OCI-LY1 (cell line): ENCODE results near the gene SHROOM2.

Experiments
- H2AFZ ChIP-seq: fragments of 200-600 bp; sonication (generic), shearing (Covaris generic); 2 replicates; pipeline ENCODE4 v1.6.0; 2014; ENCODE audit warnings: antibody characterized with exemption, mild to moderate bottlenecking, low read length
- H3F3A ChIP-seq: fragments of 200-600 bp; sonication (generic), shearing (Covaris generic); 2 replicates; pipeline ENCODE4 v1.6.0; 2014; ENCODE audit warnings: mild to moderate bottlenecking, antibody characterized with exemption, low read length, moderate library complexity; ENCODE audit not compliant: insufficient read depth
- H3K27ac ChIP-seq: fragments of 200-600 bp; sonication (generic); 2 replicates; pipeline ENCODE4 v1.5.1; 2014; ENCODE audit warnings: low read length, mixed run types, mild to moderate bottlenecking, low read depth; ENCODE audit not compliant: poor library complexity, severe bottlenecking
- H3K27me3 ChIP-seq: fragments of 200-600 bp; sonication (generic); 2 replicates; pipeline ENCODE4 v1.6.0; 2014; ENCODE audit warnings: antibody characterized with exemption, mild to moderate bottlenecking, low read length, moderate library complexity; ENCODE audit not compliant: insufficient read depth
- H3K36me3 ChIP-seq: fragments of 200-600 bp; sonication (generic); 2 replicates; pipeline ENCODE4 v1.6.1; 2014; ENCODE audit warnings: mild to moderate bottlenecking, antibody characterized with exemption, low read length, moderate library complexity, mixed read lengths; ENCODE audit not compliant: insufficient read depth
- H3K4me1 ChIP-seq: fragments of 200-600 bp; sonication (generic); 2 replicates; pipeline ENCODE4 v1.5.1; 2014; ENCODE audit warnings: mild to moderate bottlenecking, low read length, moderate library complexity; ENCODE audit not compliant: insufficient read depth, severe bottlenecking
- H3K4me2 ChIP-seq: fragments of 200-600 bp; sonication (generic), shearing (Covaris generic); 2 replicates; pipeline ENCODE4 v1.6.1; 2014; ENCODE audit warnings: low read length
- H3K4me3 ChIP-seq: fragments of 200-600 bp; sonication (generic); 2 replicates; pipeline ENCODE4 v1.5.1; 2014; ENCODE audit warnings: low read length, low read depth, mild to moderate bottlenecking, mixed read lengths; ENCODE audit not compliant: poor library complexity, severe bottlenecking
- H3K79me2 ChIP-seq: fragments of 200-600 bp; shearing (Covaris generic); 2 replicates; pipeline ENCODE4 v1.6.1; 2016; ENCODE audit warnings: mixed run types, low read length, mixed read lengths; ENCODE audit not compliant: insufficient read depth
- H3K9ac ChIP-seq: fragments of 200-600 bp; sonication (generic), shearing (Covaris generic); 2 replicates; pipeline ENCODE4 v1.6.1; 2014; ENCODE audit warnings: mild to moderate bottlenecking, low read length, mixed read lengths
- H3K9me2 ChIP-seq: fragments of 200-600 bp; sonication (generic), shearing (Covaris generic); 2 replicates; pipeline ENCODE4 v1.6.1; 2014; ENCODE audit warnings: low read depth, mild to moderate bottlenecking, low read length, mixed read lengths
- H3K9me3 ChIP-seq: fragments of 200-600 bp; shearing (Covaris generic); 2 replicates; pipeline ENCODE4 v1.6.1; 2014; ENCODE audit warnings: low read length, mixed read lengths
- H4K20me1 ChIP-seq: fragments of 200-600 bp; sonication (generic), shearing (Covaris generic); 2 replicates; pipeline ENCODE4 v1.6.0; 2016; ENCODE audit warnings: mild to moderate bottlenecking, low read length; ENCODE audit not compliant: insufficient read depth
- CTCF ChIP-seq: fragments of 200-600 bp; sonication (generic), shearing (Covaris generic); IDR thresholded peaks from 2 replicates; pipeline ENCODE4 v1.5.1; 2017; ENCODE audit warnings: mild to moderate bottlenecking, antibody characterized with exemption, low read length, moderate library complexity, mixed read lengths
- EZH2 ChIP-seq: fragments of 200-600 bp; sonication (generic), shearing (Covaris generic); IDR thresholded peaks from 2 replicates; pipeline ENCODE4 v1.8.0; 2017; ENCODE audit warnings: borderline replicate concordance, mixed run types, mild to moderate bottlenecking, antibody characterized with exemption, low read length, moderate library complexity, mixed read lengths

SHROOM2 gene

GRCh38 chrX:9899640-9900111 is 113.4 kb downstream of the SHROOM2 start:
- no peaks in the 10 kb centered on the region for H3K9me3 ChIP-seq
- H3K9me2 ChIP-seq, result no peaks in the 10 kb centered on the region
- no peak for TF ChIP-seq EZH2
- no peak for TF ChIP-seq CTCF
- no peaks in the 10 kb centered on the region for H3K79me2 ChIP-seq
- H2AFZ ChIP-seq, result no peak overlapping the region
- H3K4me1 ChIP-seq, result no peaks in the 10 kb centered on the region
- no peaks in the 10 kb centered on the region for H3K36me3 ChIP-seq
- H3K27me3 ChIP-seq, result no peaks in the 10 kb centered on the region
- no peaks in the 10 kb centered on the region for H4K20me1 ChIP-seq
- no peak overlapping the region for H3K4me2 ChIP-seq
- H3F3A ChIP-seq, result no peaks in the 10 kb centered on the region
- no peak overlapping the region for H3K4me3 ChIP-seq
- H3K27ac ChIP-seq, result no peak overlapping the region
- H3K9ac ChIP-seq, result no peak overlapping the region

GRCh38 chrX:9902656-9903055 is 116.4 kb downstream of the SHROOM2 start:
- Histone ChIP-seq H3K27me3 (no peaks in the 10 kb centered on the region), H3K4me1 (no peaks in the 10 kb centered on the region), H3F3A (no peaks in the 10 kb centered on the region), H4K20me1 (no peaks in the 10 kb centered on the region), H3K27ac (no peak overlapping the region), H3K36me3 (no peaks in the 10 kb centered on the region), H2AFZ (no peak overlapping the region), H3K4me3 (no peak overlapping the region), H3K9me2 (no peaks in the 10 kb centered on the region), H3K9ac (no peak overlapping the region), H3K4me2 (no peak overlapping the region), H3K9me3 (no peaks in the 10 kb centered on the region), H3K79me2 (no peaks in the 10 kb centered on the region)
- TF ChIP-seq CTCF, result no peak
- TF ChIP-seq EZH2, result no peak

- no peak overlapping the region for H3K4me2 ChIP-seq
Observed at GRCh38 chrX:9903146-9903545, 116.9 kb downstream of the SHROOM2 start.

More at GRCh38 chrX:9903146-9903545, 116.9 kb downstream of the SHROOM2 start:
- H2AFZ ChIP-seq, result no peak overlapping the region
- no peaks in the 10 kb centered on the region for H3K9me2 ChIP-seq
- H4K20me1 ChIP-seq, result no peaks in the 10 kb centered on the region
- H3K79me2 ChIP-seq, result no peaks in the 10 kb centered on the region
- no peaks in the 10 kb centered on the region for H3F3A ChIP-seq
- no peaks in the 10 kb centered on the region for H3K27me3 ChIP-seq
- no peak overlapping the region for H3K9ac ChIP-seq
- H3K9me3 ChIP-seq, result no peaks in the 10 kb centered on the region
- TF ChIP-seq EZH2, result no peak
- no peak for TF ChIP-seq CTCF
- H3K4me3 ChIP-seq, result no peak overlapping the region
- H3K27ac ChIP-seq, result no peak overlapping the region
- H3K36me3 ChIP-seq, result no peaks in the 10 kb centered on the region
- H3K4me1 ChIP-seq, result no peaks in the 10 kb centered on the region
